ENCODE data around the gene HNMT.

Gene HNMT

DNA sequence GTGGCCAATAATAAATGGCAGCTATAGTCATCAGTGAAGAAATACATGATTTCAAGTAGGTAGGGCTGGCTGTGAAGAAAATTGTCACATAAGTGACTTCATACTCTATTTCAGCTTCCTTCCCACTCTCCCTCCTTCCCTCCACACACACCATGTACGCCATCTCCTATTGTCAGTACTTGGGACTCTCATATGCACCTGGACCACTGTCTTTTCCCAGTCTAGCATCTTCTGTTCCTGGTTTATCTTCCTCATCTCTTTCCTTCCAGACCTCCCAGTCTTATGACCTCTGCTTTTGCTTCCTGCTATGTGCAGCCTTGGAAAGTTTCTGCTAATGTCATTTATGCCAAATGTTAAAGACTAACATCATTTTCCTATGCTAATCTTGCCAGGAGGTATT, 35.0 kb downstream of the HNMT start:
- no peak for FAIRE-seq

DNA sequence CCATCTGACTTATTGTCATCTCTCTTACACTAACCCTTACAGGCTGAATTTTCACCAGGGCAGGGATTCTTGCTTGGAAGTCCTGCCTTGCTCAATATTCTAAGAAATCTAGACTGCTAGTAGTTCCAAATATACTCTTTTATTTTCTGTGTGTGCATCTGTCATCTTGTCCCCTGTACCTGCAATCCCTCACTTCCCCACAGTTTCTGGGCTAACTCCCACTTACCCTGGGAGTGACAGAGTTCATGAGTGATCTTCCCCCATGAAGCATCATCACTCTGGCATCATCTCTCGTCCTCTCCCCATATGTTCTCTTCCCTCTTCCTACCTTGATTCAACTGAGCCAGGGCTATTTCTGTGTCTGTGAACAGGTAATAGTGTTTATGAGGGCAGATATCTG, 35.7 kb downstream of the HNMT start:
- DNase-seq (ENCODE audit: insufficient read length, low spot score) (no peak), FAIRE-seq (no peak)
- TF ChIP-seq, protein P1, sequence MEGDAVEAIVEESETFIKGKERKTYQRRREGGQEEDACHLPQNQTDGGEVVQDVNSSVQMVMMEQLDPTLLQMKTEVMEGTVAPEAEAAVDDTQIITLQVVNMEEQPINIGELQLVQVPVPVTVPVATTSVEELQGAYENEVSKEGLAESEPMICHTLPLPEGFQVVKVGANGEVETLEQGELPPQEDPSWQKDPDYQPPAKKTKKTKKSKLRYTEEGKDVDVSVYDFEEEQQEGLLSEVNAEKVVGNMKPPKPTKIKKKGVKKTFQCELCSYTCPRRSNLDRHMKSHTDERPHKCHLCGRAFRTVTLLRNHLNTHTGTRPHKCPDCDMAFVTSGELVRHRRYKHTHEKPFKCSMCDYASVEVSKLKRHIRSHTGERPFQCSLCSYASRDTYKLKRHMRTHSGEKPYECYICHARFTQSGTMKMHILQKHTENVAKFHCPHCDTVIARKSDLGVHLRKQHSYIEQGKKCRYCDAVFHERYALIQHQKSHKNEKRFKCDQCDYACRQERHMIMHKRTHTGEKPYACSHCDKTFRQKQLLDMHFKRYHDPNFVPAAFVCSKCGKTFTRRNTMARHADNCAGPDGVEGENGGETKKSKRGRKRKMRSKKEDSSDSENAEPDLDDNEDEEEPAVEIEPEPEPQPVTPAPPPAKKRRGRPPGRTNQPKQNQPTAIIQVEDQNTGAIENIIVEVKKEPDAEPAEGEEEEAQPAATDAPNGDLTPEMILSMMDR (IDR thresholded peaks at IDR 0.05; ENCODE audit: insufficient read depth, missing control alignments), result no peak

More for the DNA sequence above, 35.0 kb downstream of the HNMT start:
- DNase-seq (ENCODE audit: insufficient read length, low spot score), result no peak
- TF ChIP-seq, protein P1 (IDR thresholded peaks at IDR 0.05; ENCODE audit: insufficient read depth, missing control alignments), result no peak

DNA sequence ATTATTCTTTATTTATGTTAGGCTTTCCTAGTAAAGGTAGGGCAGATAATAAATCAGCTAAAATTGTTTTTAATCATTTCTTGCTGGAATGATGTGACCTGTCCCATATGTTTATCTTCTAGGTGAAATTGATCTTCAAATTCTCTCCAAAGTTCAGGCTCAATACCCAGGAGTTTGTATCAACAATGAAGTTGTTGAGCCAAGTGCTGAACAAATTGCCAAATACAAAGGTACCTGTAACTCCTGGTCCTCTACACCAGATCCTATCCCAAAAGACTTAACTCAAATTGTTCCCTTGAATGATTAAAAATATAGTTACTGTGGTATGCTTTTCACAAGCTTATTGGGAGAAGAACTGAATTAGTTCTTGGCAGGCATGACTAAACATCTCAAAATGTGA, 36.5 kb downstream of the HNMT start:
- DNase-seq (ENCODE audit: insufficient read length, low spot score), result no peak
- TF ChIP-seq, protein P1 (IDR thresholded peaks at IDR 0.05; ENCODE audit: insufficient read depth, missing control alignments), result no peak
- FAIRE-seq, result no peak

DNA sequence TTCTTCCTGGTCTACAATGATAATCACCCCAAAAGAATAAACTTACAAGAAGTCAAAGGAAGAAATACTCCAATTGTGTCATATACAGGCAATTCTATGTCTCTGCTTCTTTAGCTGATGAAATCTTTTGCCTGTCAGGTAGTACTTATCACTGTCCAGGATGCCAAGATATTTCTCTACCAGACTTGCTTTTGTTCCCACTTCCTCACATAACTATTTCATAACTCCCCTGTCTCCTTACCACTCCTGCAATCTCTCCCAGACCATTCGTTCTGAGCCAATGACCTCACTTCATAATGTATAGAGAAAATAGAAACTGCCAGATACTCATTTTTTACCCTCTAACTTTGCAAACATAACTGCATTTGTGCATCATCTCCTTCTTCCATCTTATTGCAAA, 39.1 kb downstream of the HNMT start:
- TF ChIP-seq, protein P1 (IDR thresholded peaks at IDR 0.05; ENCODE audit: insufficient read depth, missing control alignments), result no peak
- FAIRE-seq (no peak), DNase-seq (ENCODE audit: insufficient read length, low spot score) (no peak)

DNA sequence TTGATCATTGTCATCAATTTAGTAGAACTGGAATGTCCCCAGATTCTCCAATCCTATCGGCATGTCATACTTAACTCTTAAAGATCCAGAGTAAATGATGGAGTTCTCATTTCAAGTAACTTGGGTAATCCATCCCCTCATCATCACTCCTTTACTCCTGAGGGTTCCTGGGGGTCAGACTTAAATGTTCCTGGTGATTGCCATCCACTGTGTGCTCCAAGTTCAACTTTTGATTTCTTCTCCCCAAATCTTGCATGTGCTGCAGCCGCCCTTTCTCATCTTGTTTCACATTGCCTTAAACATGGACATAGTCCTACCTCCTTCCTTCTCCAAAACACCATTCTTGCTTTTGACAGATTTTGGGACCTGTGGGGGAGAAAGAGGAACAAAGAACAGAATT, 43.2 kb downstream of the HNMT start:
- TF ChIP-seq, protein P1 (IDR thresholded peaks at IDR 0.05; ENCODE audit: insufficient read depth, missing control alignments), result no peak
- FAIRE-seq (no peak), DNase-seq (ENCODE audit: insufficient read length, low spot score) (no peak)

DNA sequence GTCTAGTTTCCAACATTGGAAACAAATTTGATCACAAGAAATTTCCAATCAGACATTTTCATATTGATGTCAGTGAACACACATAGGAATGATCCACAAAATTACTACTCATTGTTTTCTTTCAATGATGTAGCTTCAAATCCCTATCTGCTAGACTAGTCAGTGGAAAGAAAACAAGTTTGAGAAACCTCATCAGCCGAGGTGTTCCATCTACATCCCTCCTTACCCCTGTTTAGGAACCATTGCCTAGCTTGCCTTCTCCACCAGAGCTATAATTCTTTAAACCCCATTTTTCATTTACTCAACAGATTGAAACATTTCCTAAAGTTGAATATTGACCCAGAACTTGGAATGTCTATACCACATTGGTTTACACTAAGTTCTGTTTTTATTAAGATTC, 45.3 kb downstream of the HNMT start:
- FAIRE-seq (peak; percentile 58), DNase-seq (ENCODE audit: insufficient read length, low spot score) (no peak)
- TF ChIP-seq, protein P1 (IDR thresholded peaks at IDR 0.05; ENCODE audit: insufficient read depth, missing control alignments), result no peak

DNA sequence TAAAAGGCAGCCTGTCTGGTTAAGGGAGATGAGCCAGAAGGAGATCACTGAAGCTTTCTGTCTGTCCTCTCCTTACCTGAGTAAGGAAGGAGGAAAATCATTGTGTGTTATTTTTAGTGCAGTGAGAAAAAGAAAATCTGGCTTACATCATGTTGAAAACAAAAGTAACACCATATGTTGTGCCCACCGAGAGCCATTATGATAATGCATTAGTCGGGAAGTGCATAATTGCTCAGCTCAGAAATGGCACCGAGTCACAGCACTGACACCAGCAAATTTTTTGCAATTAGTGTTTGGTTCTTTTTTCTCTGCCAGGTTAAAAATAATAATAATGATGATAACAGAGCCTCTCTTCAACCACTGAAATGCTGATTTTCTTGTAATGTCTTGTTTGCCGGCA, 46.6 kb downstream of the HNMT start:
- FAIRE-seq (peak; percentile 21), DNase-seq (ENCODE audit: insufficient read length, low spot score) (no peak)
- TF ChIP-seq, protein P1 (IDR thresholded peaks at IDR 0.05; ENCODE audit: insufficient read depth, missing control alignments), result no peak
